Transverse colon (tissue), 4 donors: ENCODE results near the gene EIF4ENIF1. TPM values are rescaled to one million over a fixed set of nuclear protein-coding genes. Genes with fewer than 3 reads are reported as not detected.
"Not testable (repeated sequence)": the region's sequence is repeated elsewhere in the genome, so short reads cannot be mapped to it uniquely, and the experiment has no call there.

Experiments
- DNase-seq: peaks from one replicate; pipeline ENCODE4 v3.0.0-alpha.2; 2019
- H3K27ac ChIP-seq, 4 donors: fragments of 200-600 bp; sonication (generic); 2 replicates each; pipeline ENCODE4 v1.5.1; 2016 to 2018; ENCODE audit warnings: inconsistent platforms in 4 of 4
- H3K27me3 ChIP-seq: fragments of 200-600 bp; sonication (generic); 2 replicates; pipeline ENCODE4 v1.5.1; 2017; ENCODE audit warnings: inconsistent platforms
- H3K36me3 ChIP-seq, 4 donors: fragments of 200-600 bp; sonication (generic); 2 replicates each; pipeline ENCODE4 v1.5.1; 2017 to 2019; ENCODE audit warnings: inconsistent platforms in 4 of 4
- H3K4me1 ChIP-seq, 4 donors: fragments of 200-600 bp; sonication (generic); 2 replicates each; pipeline ENCODE4 v1.5.1; 2017 to 2020; ENCODE audit warnings: inconsistent platforms in 4 of 4
- H3K4me3 ChIP-seq, 4 donors: fragments of 200-600 bp; sonication (generic); 1 replicate in 1 of 4; 2 replicates in 3 of 4; pipeline versions ENCODE4 v1.5.1 to v1.6.1; 2017 to 2019; ENCODE audit warnings: inconsistent platforms in 4 of 4
- H3K9me3 ChIP-seq, 2 donors: fragments of 200-600 bp; sonication (generic); 2 replicates each; pipeline ENCODE4 v1.5.1; 2017 to 2019; ENCODE audit warnings: inconsistent platforms in 2 of 2
- CTCF ChIP-seq, 5 experiments: fragments of 200-600 bp in 3 of 5; fragments of 450-650 bp in 2 of 5; sonication (generic) in 3 of 5; IDR thresholded peaks; 1 replicate in 2 of 5; 2 replicates in 3 of 5; pipeline ENCODE4 v1.5.1; 2016 to 2017; ENCODE audit warnings: antibody characterized with exemption in 5 of 5, inconsistent platforms in 3 of 5, mild to moderate bottlenecking in 2 of 5, moderate library complexity in 1 of 5
- EP300 ChIP-seq: sonication (generic); formaldehyde crosslinking; IDR thresholded peaks from one replicate; pipeline ENCODE4 v1.6.1; 2017; ENCODE audit warnings: antibody characterized with exemption, low read depth
- POLR2A ChIP-seq: fragments of 450-650 bp; IDR thresholded peaks from one replicate; pipeline ENCODE4 v1.6.1; 2016; ENCODE audit warnings: antibody characterized with exemption, mild to moderate bottlenecking, moderate library complexity
- POLR2AphosphoS5 ChIP-seq, 3 donors: sonication (generic); formaldehyde crosslinking; IDR thresholded peaks; one replicate each; pipeline ENCODE4 v1.6.1; 2016; ENCODE audit warnings: antibody characterized with exemption in 3 of 3
- WGBS, 2 donors: methylation state at CpG; one replicate each; pipeline ENCODE4 v1.1.5; 2018; ENCODE audit warnings: low coverage in 1 of 2; 5-methylcytosine and 5-hydroxymethylcytosine counted together
- in situ Hi-C, 4 donors: fragments of 200-750 bp; cut with MboI; loops; one replicate each; pipeline versions ENCODE4 v1.15.0 to v1.15.1; 2017; ENCODE audit warnings: low sequenced_read_pairs in 3 of 4, low pct_ligation_motif_present in 1 of 4, low pct_unique_long_range_greater_than_20kb in 1 of 4
- intact Hi-C: fragments of 100-400 bp; cut with DNase I; formaldehyde crosslinking; loops from one replicate; pipeline ENCODE4 v1.15.1; 2023; ENCODE audit warnings: low total_unique reads
- total RNA-seq, 4 donors: library from RNA; depleted of rRNA; stranded (reverse); fragments of >200 nt; gene quantifications; one replicate each; pipeline ENCODE4 v1.1.0, GENCODE V29; 2016

The EIF4ENIF1 gene
- total RNA-seq, 4 donors from 2014 or later: 14.4 to 66.1 (median 17.2) TPM

DNA sequence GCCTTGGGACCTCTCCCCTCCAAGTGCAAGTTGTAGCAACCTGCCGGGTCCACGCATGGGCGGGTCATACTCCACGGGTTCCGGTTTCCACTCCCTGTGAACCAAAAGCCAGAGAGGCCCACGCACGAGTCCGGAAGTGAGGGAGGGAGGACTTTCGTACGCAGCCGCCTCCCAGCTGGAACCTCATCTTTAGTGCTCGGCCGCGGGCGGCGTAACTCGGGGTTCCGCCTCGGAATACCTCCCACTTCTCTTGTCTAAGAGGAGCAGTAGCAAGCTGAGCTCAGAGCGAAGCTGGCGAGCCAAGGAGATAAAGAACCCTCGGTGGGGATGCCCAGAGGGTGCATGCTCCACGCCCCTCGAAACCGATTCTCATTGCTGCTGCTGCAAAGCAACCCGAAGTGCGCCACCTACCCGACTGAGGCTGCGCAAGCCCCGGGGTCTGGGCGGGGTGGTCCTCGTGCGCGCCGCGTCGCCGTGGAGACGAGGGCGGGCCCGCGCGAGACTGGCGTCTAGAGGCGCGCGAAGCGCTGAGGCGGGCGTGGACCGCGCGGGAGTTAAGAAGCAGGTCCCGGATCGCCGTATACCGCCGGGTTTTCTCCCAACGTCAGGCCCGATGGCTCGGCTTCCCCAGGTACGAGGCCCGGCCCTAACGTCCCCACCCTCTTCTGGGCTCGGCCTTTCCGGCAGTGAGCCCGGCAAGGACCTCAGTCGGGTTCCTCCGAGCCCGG, 6.5 kb upstream of the EIF4ENIF1 start, which contains the start of gene SFI1:
SFI1 (plus strand) TSS at position 530 of the 728 bp plus-strand sequence. CDS start 11,749 bp downstream, outside the sequence.
- 1 to 3% methylated on average over 6 to 70 of the region's 70 CpGs for WGBS, 2 donors
- intact Hi-C loops: no loop called here
- peak; percentile 95 for DNase-seq
- H3K27ac ChIP-seq: peak within 1 kb of the TSS; percentile 84 to 94 (median 88)
- no peaks in the 10 kb centered on the region for H3K36me3 ChIP-seq
- in situ Hi-C loops: loop anchor here in 1 of 4 donors (25.0 kb wide), 1 partner anchor 141 kb away; no protein-coding TSS in a partner anchor
- H3K4me3 ChIP-seq: peak within 1 kb of the TSS; percentile 49 to 74 (median 60)
- peaks cover 7 to 23% (median 14%) of the 10 kb centered on the region in 4 donors for H3K4me1 ChIP-seq
- H3K27me3 ChIP-seq: no peaks in the 10 kb centered on the region
- no peaks in the 10 kb centered on the region for H3K9me3 ChIP-seq
- TF ChIP-seq POLR2AphosphoS5 (IDR thresholded peaks at IDR 0.05) (peak; percentile 60 to 77 (median 64)), POLR2A (peak; percentile 58), EP300 (no peak), CTCF (IDR thresholded peaks at IDR 0.05) (peak; percentile 14 to 37 (median 27))

DNA sequence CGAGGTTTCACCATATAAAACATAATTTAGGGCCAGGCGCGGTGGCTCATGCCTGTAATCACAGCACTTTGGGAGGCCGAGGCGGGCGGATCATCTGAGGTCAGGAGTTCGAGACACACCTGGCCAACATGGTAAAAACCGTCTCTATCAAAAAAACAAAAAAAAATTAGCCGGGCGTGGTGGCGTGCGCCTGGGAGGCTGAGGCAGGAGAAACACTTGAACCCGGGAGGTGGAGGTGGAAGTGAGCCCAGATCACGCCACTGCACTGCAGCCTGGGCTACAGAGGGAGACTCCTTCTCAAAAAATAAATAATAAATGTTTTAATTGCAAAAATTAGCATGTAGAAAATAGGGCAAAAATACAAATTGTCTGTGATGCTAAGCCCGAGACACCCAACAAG, 5.7 kb upstream of the EIF4ENIF1 start:
- 30 to 36% methylated on average over 12 to 15 of the region's 15 CpGs for WGBS, 2 donors
- TF ChIP-seq POLR2AphosphoS5 (IDR thresholded peaks at IDR 0.05) (no peak), CTCF (IDR thresholded peaks at IDR 0.05) (no peak)
- Histone ChIP-seq H3K36me3 (no peaks in the 10 kb centered on the region), H3K27me3 (no peaks in the 10 kb centered on the region), H3K4me3 (peak overlapping the region in 3 of 4 donors; percentile 49 to 74 (median 61)), H3K27ac (peak overlapping the region; percentile 84 to 94 (median 88)), H3K4me1 (peaks cover 10 to 29% (median 22%) of the 10 kb centered on the region in 4 donors), H3K9me3 (no peaks in the 10 kb centered on the region)
- DNase-seq: no peak
- intact Hi-C loops: no loop called here
- in situ Hi-C loops: loop anchor here in 1 of 4 donors (25.0 kb wide), 1 partner anchor 142 kb away; no protein-coding TSS in a partner anchor

- H3K4me3 ChIP-seq, H3K27me3 ChIP-seq, H3K36me3 ChIP-seq, DNase-seq, intact Hi-C loops, H3K9me3 ChIP-seq: not testable (repeated sequence)
- Histone ChIP-seq H3K27ac (peak overlapping the region in 1 of 4 donors; percentile 6), H3K4me1 (peaks cover 15 to 35% (median 28%) of the 10 kb centered on the region in 4 donors)
- 91% methylated on average over 5 of the region's 5 CpGs; no CpG with 5 or more reads in 1 of the 2 donors for WGBS, 2 donors
- in situ Hi-C loops: loop anchor here in 1 of 4 donors (25.0 kb wide), 1 partner anchor 144 kb away; no protein-coding TSS in a partner anchor
Measured at GRCh38 chr22:31493355-31493754, 3.7 kb upstream of the EIF4ENIF1 start.

DNA sequence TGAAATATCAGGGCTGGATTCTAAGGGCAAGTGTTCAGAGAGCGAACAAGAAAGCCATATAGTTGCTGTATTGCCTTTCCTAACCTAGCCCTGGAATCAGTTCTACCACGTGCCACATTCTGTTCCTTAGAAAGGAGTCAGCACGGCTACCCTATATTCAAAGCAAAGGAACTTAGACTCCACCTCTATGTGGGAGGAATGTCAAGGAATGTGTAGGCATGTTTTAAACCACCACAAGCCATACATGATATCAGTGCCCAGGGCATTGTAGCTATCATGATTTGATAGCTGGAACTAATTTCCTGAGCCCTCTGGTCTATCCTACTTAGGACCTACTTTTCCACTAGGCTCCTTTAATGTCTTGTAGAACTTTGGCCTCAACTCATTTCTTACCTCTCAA, 2.5 kb upstream of the EIF4ENIF1 start:
- intact Hi-C loops: no loop called here

More for the DNA sequence above, 2.5 kb upstream of the EIF4ENIF1 start:
- Histone ChIP-seq H3K4me1 (peaks cover 16 to 36% (median 31%) of the 10 kb centered on the region in 4 donors), H3K4me3 (no peak overlapping the region), H3K36me3 (no peaks in the 10 kb centered on the region), H3K27me3 (no peaks in the 10 kb centered on the region), H3K9me3 (no peaks in the 10 kb centered on the region), H3K27ac (peak overlapping the region in 1 of 4 donors; percentile 93)
- no peak for TF ChIP-seq CTCF (IDR thresholded peaks at IDR 0.05)
- no peak for TF ChIP-seq EP300
- TF ChIP-seq POLR2A: no peak
- TF ChIP-seq POLR2AphosphoS5 (IDR thresholded peaks at IDR 0.05): no peak
- DNase-seq: no peak
- 79 to 86% methylated on average over 2 to 3 of the region's 3 CpGs for WGBS, 2 donors
- in situ Hi-C loops: loop anchor here in 1 of 4 donors (25.0 kb wide), 1 partner anchor 145 kb away; no protein-coding TSS in a partner anchor
